ENCODE results near the gene AMIGO3. TPM values are rescaled to one million over a fixed set of nuclear protein-coding genes. Genes with fewer than 3 reads are reported as not detected.
A peak's percentile ranks its signal among the peaks of the same experiment; 100 is the strongest.
"Not testable (repeated sequence)": the region's sequence is repeated elsewhere in the genome, so short reads cannot be mapped to it uniquely, and the experiment has no call there.

AMIGO3 gene
- total and polyA plus RNA-seq, 2 experiments from 2014 or later, result 2.9 to 10.4 TPM

- Histone ChIP-seq H2AFZ (no peak overlapping the region), H3K4me1 (ENCODE audit: insufficient read depth) (no peaks in the 10 kb centered on the region), H4K20me1 (replicated peaks; ENCODE audit: insufficient read depth) (peaks cover 5% of the 10 kb centered on the region; the same call in 1 of the 2 replicates), H3F3A (replicated peaks; ENCODE audit: low read depth) (no peaks in the 10 kb centered on the region; the same call in 1 of the 2 replicates), H3K9me2 (ENCODE audit: insufficient read depth) (no peaks in the 10 kb centered on the region), H3K36me3 (ENCODE audit: insufficient read depth) (no peaks in the 10 kb centered on the region), H3K4me2 (no peak overlapping the region), H3K27ac (ENCODE audit: low read depth) (no peak overlapping the region), H3K79me2 (replicated peaks; ENCODE audit: insufficient read depth) (no peaks in the 10 kb centered on the region), H3K27me3 (ENCODE audit: insufficient read depth) (no peaks in the 10 kb centered on the region), H3K4me3 (no peak overlapping the region)
- Mint-ChIP-seq H3K36me3 (ENCODE audit: low read depth) (peaks cover 8% of the 10 kb centered on the region), H3K4me1 (peaks cover 18% of the 10 kb centered on the region), H3K27me3 (ENCODE audit: insufficient read depth, low read depth, poor library complexity) (peaks cover 17% of the 10 kb centered on the region), H3K27ac (no peak overlapping the region), H3K4me3 (no peak overlapping the region), H3K9me3 (no peaks in the 10 kb centered on the region)
- TF ChIP-seq ZNF462 (CRISPR knock-in tag; IDR thresholded peaks at IDR 0.05) (no peak), POLR2AphosphoS5 (IDR thresholded peaks at IDR 0.05; ENCODE audit: low read depth) (no peak), NANOG (IDR thresholded peaks at IDR 0.05; ENCODE audit: borderline replicate concordance) (no peak), ZNF114 (CRISPR knock-in tag; IDR thresholded peaks at IDR 0.05) (no peak), ETS1 (IDR thresholded peaks at IDR 0.05) (no peak), CTCF (conservative IDR thresholded peaks at IDR 0.05; ENCODE audit: low read depth in 2 of 2) (no peak), JUNB (IDR thresholded peaks at IDR 0.05; ENCODE audit: unreplicated experiment) (no peak)
- DNase-seq (ENCODE audit: low spot score) (no peak), ATAC-seq (no peak)
Observed at GRCh38 chr3:49699281-49699979, 20.1 kb downstream of the AMIGO3 start.

GRCh38 chr3:49695350-49696015, 24.0 kb downstream of the AMIGO3 start:
- not testable (repeated sequence) for H3K27ac ChIP-seq (ENCODE audit: low read depth); H3F3A ChIP-seq (replicated peaks; ENCODE audit: low read depth); H3K79me2 ChIP-seq (replicated peaks; ENCODE audit: insufficient read depth); H3K36me3 Mint-ChIP-seq (ENCODE audit: low read depth); H3K27me3 ChIP-seq (ENCODE audit: insufficient read depth); H3K27ac Mint-ChIP-seq; DNase-seq (ENCODE audit: low spot score); H3K36me3 ChIP-seq (ENCODE audit: insufficient read depth); H4K20me1 ChIP-seq (replicated peaks; ENCODE audit: insufficient read depth); H2AFZ ChIP-seq; H3K9me3 Mint-ChIP-seq; H3K9me2 ChIP-seq (ENCODE audit: insufficient read depth); H3K4me1 ChIP-seq (ENCODE audit: insufficient read depth); H3K4me3 ChIP-seq; H3K4me3 Mint-ChIP-seq; H3K27me3 Mint-ChIP-seq (ENCODE audit: insufficient read depth, low read depth, poor library complexity); H3K4me2 ChIP-seq; H3K4me1 Mint-ChIP-seq
- peak; percentile 47; the same call in 2 of the 3 replicates for ATAC-seq
